Duodenal mucosa (tissue), 2 donors: ENCODE results near the gene ABHD4.
"Not testable (repeated sequence)": the region's sequence is repeated elsewhere in the genome, so short reads cannot be mapped to it uniquely, and the experiment has no call there.

Experiments
- H3K27ac ChIP-seq: one replicate; pipeline ENCODE4 v1.7.0; 2013; ENCODE audit warnings: low read depth, low read length
- H3K27me3 ChIP-seq, 2 donors: one replicate each; pipeline ENCODE4 v1.7.0; 2013; ENCODE audit warnings: low read length in 2 of 2, control low read depth in 1 of 2; ENCODE audit not compliant: insufficient read depth in 2 of 2, control insufficient read depth in 1 of 2
- H3K36me3 ChIP-seq, 2 donors: one replicate each; pipeline ENCODE4 v1.7.0; 2013; ENCODE audit warnings: low read length in 2 of 2, control low read depth in 1 of 2; ENCODE audit not compliant: insufficient read depth in 2 of 2, control insufficient read depth in 1 of 2
- H3K4me1 ChIP-seq, 2 donors: one replicate each; pipeline ENCODE4 v1.7.0; 2013; ENCODE audit warnings: low read length in 2 of 2, control low read depth in 1 of 2; ENCODE audit not compliant: insufficient read depth in 2 of 2, control insufficient read depth in 1 of 2
- H3K4me3 ChIP-seq, 2 donors: one replicate each; pipeline ENCODE4 v1.7.0; 2013; ENCODE audit warnings: low read length in 2 of 2, low read depth in 1 of 2
- H3K9ac ChIP-seq, 2 donors: one replicate each; pipeline ENCODE4 v1.7.0; 2013; ENCODE audit warnings: low read length in 2 of 2, low read depth in 1 of 2
- H3K9me3 ChIP-seq, 2 donors: one replicate each; pipeline ENCODE4 v1.7.0; 2013; ENCODE audit warnings: low read length in 2 of 2, control low read depth in 1 of 2; ENCODE audit not compliant: control insufficient read depth in 1 of 2

Gene ABHD4

GRCh38 chr14:22598099-22598895 is at the start of gene ABHD4:
Gene ABHD4 (plus strand): TSS chr14:22598300. CDS start chr14:22598307, 7 bp downstream.
- peak within 1 kb of the TSS; percentile 81 for H3K27ac ChIP-seq
- peak within 1 kb of the TSS; percentile 87 to 93 for H3K9ac ChIP-seq
- peak within 1 kb of the TSS; percentile 87 to 94 for H3K4me3 ChIP-seq
- H3K4me1 ChIP-seq, result peaks cover 12 to 19% of the 10 kb centered on the region in 2 donors
- H3K36me3 ChIP-seq, result peaks cover 19 to 21% of the 10 kb centered on the region in 2 donors
- no peaks in the 10 kb centered on the region for H3K27me3 ChIP-seq
- H3K9me3 ChIP-seq, result no peaks in the 10 kb centered on the region

DNA sequence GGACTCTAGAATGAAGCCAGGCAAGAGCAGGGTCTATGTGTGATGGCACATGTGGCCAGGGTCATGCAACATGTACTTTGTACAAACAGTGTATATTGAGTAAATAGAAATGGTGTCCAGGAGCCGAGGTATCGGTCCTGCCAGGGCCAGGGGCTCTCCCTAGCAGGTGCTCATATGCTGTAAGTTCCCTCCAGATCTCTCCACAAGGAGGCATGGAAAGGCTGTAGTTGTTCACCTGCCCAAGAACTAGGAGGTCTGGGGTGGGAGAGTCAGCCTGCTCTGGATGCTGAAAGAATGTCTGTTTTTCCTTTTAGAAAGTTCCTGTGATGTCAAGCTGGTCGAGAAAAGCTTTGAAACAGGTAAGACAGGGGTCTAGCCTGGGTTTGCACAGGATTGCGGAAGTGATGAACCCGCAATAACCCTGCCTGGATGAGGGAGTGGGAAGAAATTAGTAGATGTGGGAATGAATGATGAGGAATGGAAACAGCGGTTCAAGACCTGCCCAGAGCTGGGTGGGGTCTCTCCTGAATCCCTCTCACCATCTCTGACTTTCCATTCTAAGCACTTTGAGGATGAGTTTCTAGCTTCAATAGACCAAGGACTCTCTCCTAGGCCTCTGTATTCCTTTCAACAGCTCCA is 48.7 kb upstream of the ABHD4 start:
- H3K4me3 ChIP-seq, result no peak overlapping the region
- H3K4me1 ChIP-seq, result peaks cover 40 to 49% of the 10 kb centered on the region in 2 donors
- H3K27me3 ChIP-seq, result no peaks in the 10 kb centered on the region
- no peak overlapping the region for H3K27ac ChIP-seq
- no peaks in the 10 kb centered on the region for H3K9me3 ChIP-seq
- H3K36me3 ChIP-seq, result no peaks in the 10 kb centered on the region
- H3K9ac ChIP-seq, result peak overlapping the region in 1 of 2 donors; percentile 39

- Histone ChIP-seq H3K9ac (peak overlapping the region; percentile 7 to 39), H3K4me1 (peaks cover 40 to 49% of the 10 kb centered on the region in 2 donors), H3K36me3 (no peaks in the 10 kb centered on the region), H3K27ac (peak overlapping the region; percentile 21), H3K27me3 (no peaks in the 10 kb centered on the region), H3K4me3 (peak overlapping the region in 1 of 2 donors; percentile 16), H3K9me3 (no peaks in the 10 kb centered on the region)
Measured at GRCh38 chr14:22549981-22550673, 48.0 kb upstream of the ABHD4 start.

- Histone ChIP-seq H3K4me1 (peaks cover 41 to 51% of the 10 kb centered on the region in 2 donors), H3K27me3 (no peaks in the 10 kb centered on the region), H3K9me3 (no peaks in the 10 kb centered on the region), H3K36me3 (no peaks in the 10 kb centered on the region), H3K4me3 (no peak overlapping the region), H3K27ac (no peak overlapping the region), H3K9ac (peak overlapping the region in 1 of 2 donors; percentile 12)
Measured at GRCh38 chr14:22551605-22551997, 46.5 kb upstream of the ABHD4 start.

DNA sequence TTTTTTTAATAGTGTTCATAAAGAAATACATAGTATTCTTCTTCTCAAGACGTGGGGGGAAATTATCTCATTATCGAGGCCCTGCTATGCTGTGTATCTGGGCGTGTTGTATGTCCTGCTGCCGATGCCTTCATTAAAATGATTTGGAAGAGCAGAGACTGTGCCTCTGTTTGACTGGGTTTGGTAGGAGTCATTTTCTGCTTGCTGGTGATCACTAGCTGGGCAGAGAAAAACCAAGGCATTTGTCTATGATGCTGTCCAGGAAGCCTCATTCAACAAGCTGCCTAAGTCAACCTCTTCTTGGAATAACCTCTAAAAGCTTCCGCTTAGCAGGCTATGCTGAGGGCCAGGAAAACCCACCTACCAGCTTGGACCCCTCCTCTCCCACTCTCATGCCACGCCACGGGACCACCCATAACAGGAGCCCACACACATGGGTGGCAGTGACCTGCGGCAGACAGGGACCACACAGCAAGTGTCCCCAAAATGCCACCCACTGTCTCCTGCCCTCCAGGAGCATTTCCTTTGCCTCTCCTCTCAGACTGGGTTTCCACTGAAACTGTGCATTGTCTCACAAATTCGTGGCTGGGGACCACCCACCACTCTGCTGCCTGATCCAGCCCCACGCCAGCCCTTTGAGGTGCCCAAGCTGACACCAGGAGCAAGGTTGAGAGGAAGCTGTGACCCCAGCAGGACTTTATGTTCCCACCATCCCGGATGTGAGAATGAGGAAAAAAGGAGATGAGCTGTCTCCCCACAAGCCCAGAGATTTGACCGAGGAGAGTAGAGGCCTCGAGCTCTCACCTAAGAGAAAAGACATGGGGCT is 45.9 kb upstream of the ABHD4 start:
- H3K27ac ChIP-seq, result no peak overlapping the region
- H3K36me3 ChIP-seq, result no peaks in the 10 kb centered on the region
- H3K27me3 ChIP-seq, result no peaks in the 10 kb centered on the region

DNA sequence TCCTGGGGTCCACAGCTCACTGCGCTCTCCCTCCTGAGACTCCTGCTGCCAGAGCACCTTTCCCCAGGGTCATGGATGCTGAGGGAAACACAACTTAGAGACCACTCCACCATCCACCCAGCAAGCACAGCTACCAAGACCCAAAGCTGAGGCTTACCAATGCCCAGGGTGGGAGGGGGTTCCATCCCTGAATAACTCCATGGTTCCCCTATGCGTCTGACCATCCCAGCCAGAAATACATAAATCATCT is 45.3 kb upstream of the ABHD4 start:
- peaks cover 41 to 49% of the 10 kb centered on the region in 2 donors for H3K4me1 ChIP-seq
- H3K9ac ChIP-seq, result no peak overlapping the region
- no peak overlapping the region for H3K4me3 ChIP-seq
- H3K9me3 ChIP-seq, result no peaks in the 10 kb centered on the region
- no peaks in the 10 kb centered on the region for H3K27me3 ChIP-seq
- no peak overlapping the region for H3K27ac ChIP-seq
- no peaks in the 10 kb centered on the region for H3K36me3 ChIP-seq

More for the DNA sequence above, 45.9 kb upstream of the ABHD4 start:
- Histone ChIP-seq H3K9ac (peak overlapping the region in 1 of 2 donors; percentile 16), H3K9me3 (no peaks in the 10 kb centered on the region), H3K4me3 (no peak overlapping the region), H3K4me1 (peaks cover 41 to 48% of the 10 kb centered on the region in 2 donors)

GRCh38 chr14:22553445-22553844 is 44.7 kb upstream of the ABHD4 start:
- no peak overlapping the region for H3K27ac ChIP-seq
- peaks cover 42 to 50% of the 10 kb centered on the region in 2 donors for H3K4me1 ChIP-seq

DNA sequence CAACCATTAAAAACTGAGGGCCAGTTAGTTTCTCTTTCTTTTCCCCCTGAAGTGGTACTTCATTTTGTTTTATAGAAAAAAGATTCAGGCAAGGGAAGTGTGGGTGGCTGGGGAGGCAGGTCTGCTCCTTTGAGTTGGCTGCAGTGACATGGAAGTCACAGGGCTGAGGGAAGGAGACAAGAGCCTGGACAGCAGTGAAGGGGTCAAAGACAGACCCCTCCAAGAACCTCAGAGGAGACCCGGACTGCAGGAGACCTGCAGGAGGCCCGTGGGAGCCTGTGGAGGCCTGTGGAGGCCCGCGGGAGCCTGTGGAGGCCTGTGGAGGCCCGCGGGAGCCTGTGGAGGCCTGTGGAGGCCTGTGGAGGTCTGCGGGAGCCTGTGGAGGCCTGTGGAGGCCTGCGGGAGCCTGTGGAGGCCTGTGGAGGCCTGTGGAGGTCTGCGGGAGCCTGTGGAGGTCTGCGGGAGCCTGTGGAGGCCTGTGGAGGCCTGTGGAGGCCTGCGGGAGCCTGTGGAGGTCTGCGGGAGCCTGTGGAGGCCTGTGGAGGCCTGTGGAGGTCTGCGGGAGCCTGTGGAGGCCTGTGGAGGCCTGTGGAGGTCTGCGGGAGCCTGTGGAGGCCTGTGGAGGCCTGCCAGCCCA is 44.1 kb upstream of the ABHD4 start:
- H3K4me3 ChIP-seq, H3K9ac ChIP-seq, H3K27ac ChIP-seq, H3K36me3 ChIP-seq, H3K9me3 ChIP-seq, H3K27me3 ChIP-seq: not testable (repeated sequence)
- H3K4me1 ChIP-seq, result peaks cover 48 to 55% of the 10 kb centered on the region in 2 donors

More at GRCh38 chr14:22553445-22553844, 44.7 kb upstream of the ABHD4 start:
- Histone ChIP-seq H3K9ac (no peak overlapping the region), H3K9me3 (no peaks in the 10 kb centered on the region), H3K27me3 (no peaks in the 10 kb centered on the region), H3K4me3 (no peak overlapping the region), H3K36me3 (no peaks in the 10 kb centered on the region)

- no peaks in the 10 kb centered on the region for H3K36me3 ChIP-seq
- peak overlapping the region in 1 of 2 donors; percentile 9 for H3K9ac ChIP-seq
- H3K9me3 ChIP-seq, result no peaks in the 10 kb centered on the region
- H3K27ac ChIP-seq, result peak overlapping the region; percentile 45
- H3K4me3 ChIP-seq, result no peak overlapping the region
- H3K4me1 ChIP-seq, result peaks cover 48 to 56% of the 10 kb centered on the region in 2 donors
- no peaks in the 10 kb centered on the region for H3K27me3 ChIP-seq
Measured at GRCh38 chr14:22554498-22555383, 43.4 kb upstream of the ABHD4 start.
